GM19395 (cell line): ENCODE measurements around the gene ADGRF4.

Source experiments
- ATAC-seq: cut with Tn5 transposase; IDR thresholded peaks from one replicate; pipeline ENCODE4 v1.9.1; 2021; ENCODE audit warnings: mild to moderate bottlenecking, moderate library complexity; ENCODE audit not compliant: unreplicated experiment

Gene ADGRF4

DNA sequence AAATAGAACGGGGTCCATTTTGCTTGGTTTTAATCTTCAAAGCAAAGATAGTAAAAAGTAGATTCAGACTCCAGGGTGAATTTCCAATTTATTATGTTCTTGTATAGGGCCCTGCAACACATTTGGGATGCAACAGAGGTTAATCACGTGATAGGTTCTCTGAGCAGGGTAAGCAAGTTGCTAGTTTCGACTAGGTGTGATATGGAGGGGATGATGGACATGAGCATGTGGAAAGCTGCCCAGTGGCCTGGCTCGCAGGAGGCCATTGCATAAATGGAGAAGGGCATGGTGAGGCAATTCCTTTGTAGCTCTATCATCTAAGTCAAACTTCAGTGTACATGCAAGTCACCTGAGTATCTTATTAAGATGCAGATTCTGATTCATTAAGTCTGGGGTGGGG lies 17.7 kb upstream of the ADGRF4 start:
- ATAC-seq: no peak

DNA sequence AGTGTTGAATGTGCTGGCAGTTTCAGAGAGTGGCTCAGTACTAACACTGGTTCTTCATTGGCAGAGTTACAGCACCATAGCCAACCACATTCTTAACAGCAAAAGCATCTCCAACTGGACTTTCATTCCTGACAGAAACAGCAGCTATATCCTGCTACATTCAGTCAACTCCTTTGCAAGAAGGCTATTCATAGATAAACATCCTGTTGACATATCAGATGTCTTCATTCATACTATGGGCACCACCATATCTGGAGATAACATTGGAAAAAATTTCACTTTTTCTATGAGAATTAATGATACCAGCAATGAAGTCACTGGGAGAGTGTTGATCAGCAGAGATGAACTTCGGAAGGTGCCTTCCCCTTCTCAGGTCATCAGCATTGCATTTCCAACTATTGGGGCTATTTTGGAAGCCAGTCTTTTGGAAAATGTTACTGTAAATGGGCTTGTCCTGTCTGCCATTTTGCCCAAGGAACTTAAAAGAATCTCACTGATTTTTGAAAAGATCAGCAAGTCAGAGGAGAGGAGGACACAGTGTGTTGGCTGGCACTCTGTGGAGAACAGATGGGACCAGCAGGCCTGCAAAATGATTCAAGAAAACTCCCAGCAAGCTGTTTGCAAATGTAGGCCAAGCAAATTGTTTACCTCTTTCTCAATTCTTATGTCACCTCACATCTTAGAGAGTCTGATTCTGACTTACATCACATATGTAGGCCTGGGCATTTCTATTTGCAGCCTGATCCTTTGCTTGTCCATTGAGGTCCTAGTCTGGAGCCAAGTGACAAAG lies 17.0 kb upstream of the ADGRF4 start:
- ATAC-seq: no peak

DNA sequence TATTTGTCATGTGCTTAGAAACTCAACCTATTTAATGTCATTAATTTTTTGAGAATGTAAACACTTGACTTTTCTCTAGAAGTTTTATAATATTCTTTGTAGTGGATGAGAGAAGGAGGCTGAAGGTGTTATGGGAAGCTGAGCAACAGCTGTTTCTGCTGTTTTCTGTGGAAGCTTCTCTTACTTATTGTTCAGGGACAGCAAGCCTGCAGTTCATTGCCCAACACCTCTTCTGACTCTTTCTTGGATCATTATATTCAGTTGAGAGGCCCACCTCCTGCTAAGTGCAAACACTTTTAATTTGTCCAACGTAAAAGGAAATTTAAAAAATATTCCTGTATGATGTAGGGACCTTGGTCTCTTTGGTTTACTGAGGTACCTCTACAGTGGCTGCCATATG lies 12.0 kb upstream of the ADGRF4 start:
- ATAC-seq: no peak

DNA sequence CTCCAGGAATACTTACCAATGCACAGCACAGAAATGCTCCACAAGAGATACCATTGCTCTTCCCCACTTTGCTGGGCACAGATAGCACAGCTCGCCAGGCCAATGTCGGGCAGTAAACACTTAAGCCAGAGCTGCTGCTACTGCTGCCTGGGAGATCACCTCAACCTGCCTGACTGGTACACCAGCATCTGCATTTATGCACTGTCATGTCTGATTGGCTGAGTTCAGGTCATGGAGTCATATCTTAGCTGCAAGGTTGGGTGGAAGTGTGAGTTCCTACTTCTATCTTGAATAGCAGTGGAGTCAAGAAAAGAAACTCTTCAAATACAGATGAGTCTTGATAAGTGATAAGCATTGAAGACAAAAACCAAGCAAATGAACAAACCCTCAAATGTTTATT lies 10.9 kb upstream of the ADGRF4 start:
- ATAC-seq: no peak

- no peak for ATAC-seq
Observed at GRCh38 chr6:47690214-47690613, 8.2 kb upstream of the ADGRF4 start.

- ATAC-seq: no peak
Observed at GRCh38 chr6:47690791-47691190, 7.6 kb upstream of the ADGRF4 start.

DNA sequence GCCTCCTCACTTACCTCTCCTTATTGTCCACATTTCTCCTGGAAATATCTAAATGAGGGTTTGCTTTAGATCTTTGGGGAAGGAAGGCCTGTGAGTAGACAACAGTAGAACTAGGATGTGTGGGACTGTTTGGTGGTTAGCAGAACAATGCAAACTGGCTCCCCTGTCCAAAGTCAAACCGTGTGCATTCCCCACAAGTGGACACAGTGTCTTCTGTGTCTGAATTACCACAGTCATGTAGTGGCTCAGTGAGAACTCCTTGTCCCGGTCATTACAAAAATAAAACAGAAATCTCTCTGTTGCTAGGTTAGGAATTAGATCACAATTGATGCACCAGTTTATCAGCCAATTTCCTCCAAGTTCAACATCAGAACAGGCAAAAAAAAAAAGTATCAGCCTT lies 455 bp upstream of the ADGRF4 start:
- no peak for ATAC-seq

GRCh38 chr6:47700053-47700452 lies 1.7 kb downstream of the ADGRF4 start:
- ATAC-seq: no peak

DNA sequence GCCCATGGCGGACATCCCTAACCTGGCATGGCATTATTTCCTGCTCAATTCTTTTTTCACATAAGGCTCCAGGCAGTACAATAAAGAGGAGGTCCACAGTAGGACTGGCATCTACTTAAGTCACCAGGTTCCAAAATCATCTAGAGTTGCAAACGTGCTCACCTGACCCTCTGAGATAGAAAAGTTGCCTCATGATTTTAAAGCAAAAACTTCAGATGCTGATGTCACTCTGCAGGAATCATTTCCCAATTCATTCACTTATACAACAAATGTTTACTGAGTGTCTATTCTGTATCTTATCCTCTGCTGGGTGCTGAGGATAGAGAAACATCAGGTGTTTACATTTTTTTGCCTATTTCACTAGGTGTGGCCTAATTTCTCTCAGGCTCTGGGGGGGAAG lies 2.2 kb downstream of the ADGRF4 start:
- ATAC-seq: no peak

- peak; percentile 96 for ATAC-seq
Observed at GRCh38 chr6:47701363-47701762, 3.0 kb downstream of the ADGRF4 start.

GRCh38 chr6:47709160-47709559 lies 10.8 kb downstream of the ADGRF4 start:
- ATAC-seq: no peak

DNA sequence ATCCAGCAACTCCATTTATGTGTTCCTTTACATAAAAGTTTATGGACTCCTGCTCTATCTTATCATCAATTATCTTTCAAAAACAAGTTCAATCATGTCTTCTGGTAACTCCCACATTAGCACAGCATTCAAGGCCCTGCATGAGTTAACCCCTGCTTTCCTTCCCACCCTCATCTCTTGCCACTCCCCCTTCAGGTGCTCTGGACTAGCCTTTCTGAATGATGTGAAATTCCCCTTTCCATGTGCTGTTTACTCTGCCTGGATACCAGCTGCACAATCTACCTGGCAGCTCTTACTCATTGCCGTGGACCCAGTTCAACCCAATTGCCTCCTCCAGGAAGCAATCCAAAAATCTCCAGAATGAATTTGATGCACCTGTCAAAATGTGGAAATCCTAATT lies 11.9 kb downstream of the ADGRF4 start:
- no peak for ATAC-seq

DNA sequence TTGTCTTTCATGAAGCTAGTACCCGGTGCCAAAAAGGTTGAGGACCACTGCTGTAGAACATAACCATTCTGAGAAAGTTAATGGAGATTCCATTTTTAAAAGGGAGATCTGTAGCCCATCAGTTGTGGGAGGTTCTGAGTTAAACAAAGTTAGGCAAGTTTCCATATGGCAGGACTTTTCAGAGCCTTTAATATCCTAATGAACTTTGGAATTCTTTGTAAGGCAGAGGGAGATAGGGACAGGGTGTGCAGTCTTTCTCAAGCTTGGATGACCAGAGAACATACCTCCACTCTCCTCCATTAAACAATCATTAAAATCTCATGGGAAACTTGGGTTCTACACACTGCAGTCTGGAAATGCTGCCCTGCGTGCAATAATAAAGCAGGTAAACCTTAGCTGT lies 14.8 kb downstream of the ADGRF4 start:
- no peak for ATAC-seq

GRCh38 chr6:47714802-47715201 lies 16.4 kb downstream of the ADGRF4 start:
- no peak for ATAC-seq

GRCh38 chr6:47715782-47716181 lies 17.4 kb downstream of the ADGRF4 start:
- no peak for ATAC-seq

- ATAC-seq: no peak
Observed at GRCh38 chr6:47716207-47716606, 17.8 kb downstream of the ADGRF4 start.

DNA sequence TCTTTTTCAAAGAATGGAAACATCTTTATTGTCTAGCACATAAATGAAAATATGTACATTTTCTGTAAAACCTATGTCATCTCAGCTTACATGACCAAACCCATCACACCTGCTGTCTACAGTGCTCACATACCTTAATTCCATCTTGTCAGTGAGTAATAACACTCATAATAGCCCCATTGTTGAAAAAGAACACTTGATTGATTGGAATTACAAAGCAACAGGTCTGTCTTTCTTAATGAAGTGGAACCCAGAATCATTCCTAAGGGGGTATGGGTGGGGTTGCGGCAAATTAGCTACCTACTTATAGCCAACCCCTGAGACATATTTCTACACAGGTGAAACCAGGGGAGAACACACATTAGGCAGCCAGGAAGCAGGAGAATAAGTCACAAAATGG lies 20.2 kb downstream of the ADGRF4 start:
- no peak for ATAC-seq

DNA sequence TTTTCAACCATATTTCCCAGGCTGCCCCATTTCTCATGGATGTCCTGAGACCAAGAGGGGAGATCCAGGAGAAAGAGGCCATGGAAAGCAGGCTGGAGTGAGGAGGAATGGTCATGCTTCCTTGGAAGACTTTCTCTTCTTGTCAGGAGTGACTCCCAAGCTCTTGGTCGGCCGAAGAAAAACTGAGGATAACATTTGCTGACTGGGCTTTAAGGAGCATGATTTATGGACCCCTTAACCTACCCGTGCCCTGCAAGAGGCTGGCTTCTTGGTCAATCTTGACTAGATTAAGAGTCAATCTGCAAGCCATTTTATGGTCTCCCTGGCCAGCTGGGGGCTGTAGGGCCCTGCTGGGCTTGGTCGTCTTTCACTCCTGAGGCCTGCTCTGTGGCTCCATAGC lies 22.8 kb downstream of the ADGRF4 start:
- ATAC-seq: no peak

- peak; percentile 95 for ATAC-seq
Observed at GRCh38 chr6:47722194-47722593, 23.8 kb downstream of the ADGRF4 start.

DNA sequence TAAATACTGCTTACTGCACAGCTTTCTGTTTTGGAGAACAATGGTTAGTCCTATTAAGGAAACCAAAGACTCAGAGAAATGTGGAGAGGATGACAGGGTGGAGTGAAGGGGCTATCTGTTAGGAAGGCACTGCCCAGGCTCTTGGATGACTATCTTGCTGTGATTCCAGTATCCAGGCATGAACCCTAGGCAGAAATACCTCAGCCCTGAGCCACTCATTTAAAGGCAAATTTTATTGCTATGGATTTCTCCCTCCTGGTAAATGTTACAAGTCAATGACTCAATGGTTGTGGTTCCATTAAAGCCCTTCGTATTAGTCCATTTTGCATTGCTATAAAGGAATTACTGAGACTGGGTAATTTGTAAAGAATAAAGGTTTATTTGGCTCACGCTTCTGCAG lies 25.9 kb downstream of the ADGRF4 start:
- no peak for ATAC-seq

- no peak for ATAC-seq
Observed at GRCh38 chr6:47727391-47727790, 29.0 kb downstream of the ADGRF4 start.

- no peak for ATAC-seq
Observed at GRCh38 chr6:47729019-47729418, 30.6 kb downstream of the ADGRF4 start.

- no peak for ATAC-seq
Observed at GRCh38 chr6:47729457-47729856, 31.1 kb downstream of the ADGRF4 start.
